ENCODE measurements around the gene HERC2.

DNA sequence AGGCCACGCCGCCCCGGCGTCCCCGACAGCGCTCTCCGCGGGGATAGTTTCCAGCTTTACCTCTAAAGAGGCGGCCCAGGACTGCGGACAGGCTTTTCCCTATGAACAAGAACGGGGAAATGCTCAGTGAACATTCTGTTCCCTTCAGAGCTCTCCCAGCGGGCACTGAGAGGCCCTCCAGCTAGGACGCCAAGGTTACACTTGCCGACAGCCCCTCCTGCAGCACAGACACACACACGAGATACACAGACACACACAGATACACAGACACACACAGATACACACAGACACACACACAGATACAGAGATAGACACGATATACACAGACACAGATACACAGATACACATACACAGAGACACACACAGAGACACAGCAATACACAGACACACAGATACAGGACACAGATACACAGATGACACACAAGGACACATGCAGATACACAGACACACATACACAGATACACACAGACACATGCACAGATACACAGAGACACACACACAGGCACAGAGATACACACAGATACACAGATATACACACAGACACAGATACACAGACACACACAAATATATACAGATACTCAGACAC lies 222.3 kb downstream of the HERC2 start:
- TF ChIP-seq, protein P1, sequence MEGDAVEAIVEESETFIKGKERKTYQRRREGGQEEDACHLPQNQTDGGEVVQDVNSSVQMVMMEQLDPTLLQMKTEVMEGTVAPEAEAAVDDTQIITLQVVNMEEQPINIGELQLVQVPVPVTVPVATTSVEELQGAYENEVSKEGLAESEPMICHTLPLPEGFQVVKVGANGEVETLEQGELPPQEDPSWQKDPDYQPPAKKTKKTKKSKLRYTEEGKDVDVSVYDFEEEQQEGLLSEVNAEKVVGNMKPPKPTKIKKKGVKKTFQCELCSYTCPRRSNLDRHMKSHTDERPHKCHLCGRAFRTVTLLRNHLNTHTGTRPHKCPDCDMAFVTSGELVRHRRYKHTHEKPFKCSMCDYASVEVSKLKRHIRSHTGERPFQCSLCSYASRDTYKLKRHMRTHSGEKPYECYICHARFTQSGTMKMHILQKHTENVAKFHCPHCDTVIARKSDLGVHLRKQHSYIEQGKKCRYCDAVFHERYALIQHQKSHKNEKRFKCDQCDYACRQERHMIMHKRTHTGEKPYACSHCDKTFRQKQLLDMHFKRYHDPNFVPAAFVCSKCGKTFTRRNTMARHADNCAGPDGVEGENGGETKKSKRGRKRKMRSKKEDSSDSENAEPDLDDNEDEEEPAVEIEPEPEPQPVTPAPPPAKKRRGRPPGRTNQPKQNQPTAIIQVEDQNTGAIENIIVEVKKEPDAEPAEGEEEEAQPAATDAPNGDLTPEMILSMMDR (IDR thresholded peaks at IDR 0.05) = no peak
- no peak for TF ChIP-seq POLR2A (IDR thresholded peaks at IDR 0.05)
